Fibroblast of mammary gland (primary cell): ENCODE results near the gene VIL1.

Experiments
- DNase-seq: peaks from one replicate; pipeline ENCODE4 v3.0.0-alpha.2; 2010; ENCODE audit warnings: low read depth
- H3K4me3 ChIP-seq: 2 replicates; pipeline ENCODE4 v1.5.1; 2011; ENCODE audit warnings: low read depth, mild to moderate bottlenecking, low read length, moderate library complexity; ENCODE audit not compliant: control insufficient read depth
- TF ChIP-seq, protein P1 (sequence below): conservative IDR thresholded peaks from 2 replicates; pipeline ENCODE4 v1.5.1; 2011; ENCODE audit warnings: low read depth, low read length, inconsistent platforms; ENCODE audit not compliant: control insufficient read depth, insufficient read depth

VIL1 gene

DNA sequence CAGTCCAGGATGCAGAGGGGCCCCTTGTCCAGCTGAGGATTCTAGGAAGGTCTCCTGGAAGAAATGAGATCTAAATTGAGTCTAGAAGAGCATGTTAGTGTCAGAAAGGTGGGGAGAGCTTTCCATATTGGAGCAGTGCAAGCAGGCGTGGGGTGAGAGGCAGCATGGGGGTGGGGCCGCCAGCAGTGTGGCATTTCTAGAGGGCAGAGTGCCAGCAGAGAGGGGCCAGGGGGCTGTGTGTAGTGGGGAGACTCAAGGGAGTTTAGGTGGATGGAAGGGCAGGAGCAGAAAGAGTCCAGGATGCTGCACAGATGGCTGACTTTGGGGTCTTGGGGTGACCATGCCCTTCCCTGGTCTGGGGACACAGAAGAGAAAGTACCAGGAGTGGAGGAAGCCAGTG lies 2.1 kb downstream of the VIL1 start:
- H3K4me3 ChIP-seq: no peak overlapping the region
- no peak for DNase-seq
- TF ChIP-seq, protein P1, sequence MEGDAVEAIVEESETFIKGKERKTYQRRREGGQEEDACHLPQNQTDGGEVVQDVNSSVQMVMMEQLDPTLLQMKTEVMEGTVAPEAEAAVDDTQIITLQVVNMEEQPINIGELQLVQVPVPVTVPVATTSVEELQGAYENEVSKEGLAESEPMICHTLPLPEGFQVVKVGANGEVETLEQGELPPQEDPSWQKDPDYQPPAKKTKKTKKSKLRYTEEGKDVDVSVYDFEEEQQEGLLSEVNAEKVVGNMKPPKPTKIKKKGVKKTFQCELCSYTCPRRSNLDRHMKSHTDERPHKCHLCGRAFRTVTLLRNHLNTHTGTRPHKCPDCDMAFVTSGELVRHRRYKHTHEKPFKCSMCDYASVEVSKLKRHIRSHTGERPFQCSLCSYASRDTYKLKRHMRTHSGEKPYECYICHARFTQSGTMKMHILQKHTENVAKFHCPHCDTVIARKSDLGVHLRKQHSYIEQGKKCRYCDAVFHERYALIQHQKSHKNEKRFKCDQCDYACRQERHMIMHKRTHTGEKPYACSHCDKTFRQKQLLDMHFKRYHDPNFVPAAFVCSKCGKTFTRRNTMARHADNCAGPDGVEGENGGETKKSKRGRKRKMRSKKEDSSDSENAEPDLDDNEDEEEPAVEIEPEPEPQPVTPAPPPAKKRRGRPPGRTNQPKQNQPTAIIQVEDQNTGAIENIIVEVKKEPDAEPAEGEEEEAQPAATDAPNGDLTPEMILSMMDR: no peak

DNA sequence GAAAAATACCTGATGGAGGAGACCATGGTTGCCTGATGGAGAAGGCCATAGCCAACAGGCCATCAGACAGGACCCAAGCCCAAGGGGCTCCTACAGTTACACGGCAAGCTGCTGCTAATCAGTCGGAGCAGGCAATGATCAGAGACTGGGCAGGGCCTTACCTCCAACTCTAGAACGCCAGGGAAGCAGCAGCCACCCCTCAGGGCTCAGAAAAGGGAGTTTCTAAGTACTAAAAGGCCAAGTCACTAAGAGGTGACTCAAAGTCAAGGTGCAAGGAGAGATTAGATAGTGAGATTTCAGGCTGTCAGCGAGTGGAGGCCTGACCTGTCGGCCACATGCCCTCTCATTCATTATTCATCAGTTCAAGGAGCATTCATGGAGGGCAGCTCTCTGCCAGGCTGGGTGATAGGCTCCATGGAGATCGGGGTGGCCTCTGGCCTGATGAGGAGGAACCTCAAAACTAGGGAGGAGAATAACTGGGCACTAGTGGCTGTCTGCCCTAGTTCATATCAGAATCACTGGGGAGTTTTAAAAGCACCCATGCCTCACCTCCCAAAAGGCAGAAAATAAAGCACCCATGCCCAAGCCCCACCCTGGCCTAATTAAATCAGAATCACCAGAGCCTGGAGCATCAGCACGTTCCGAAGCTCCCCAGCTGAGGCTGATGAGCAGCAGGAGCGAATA lies 3.6 kb downstream of the VIL1 start:
- H3K4me3 ChIP-seq: no peak overlapping the region
- TF ChIP-seq, protein P1: no peak
- no peak for DNase-seq

DNA sequence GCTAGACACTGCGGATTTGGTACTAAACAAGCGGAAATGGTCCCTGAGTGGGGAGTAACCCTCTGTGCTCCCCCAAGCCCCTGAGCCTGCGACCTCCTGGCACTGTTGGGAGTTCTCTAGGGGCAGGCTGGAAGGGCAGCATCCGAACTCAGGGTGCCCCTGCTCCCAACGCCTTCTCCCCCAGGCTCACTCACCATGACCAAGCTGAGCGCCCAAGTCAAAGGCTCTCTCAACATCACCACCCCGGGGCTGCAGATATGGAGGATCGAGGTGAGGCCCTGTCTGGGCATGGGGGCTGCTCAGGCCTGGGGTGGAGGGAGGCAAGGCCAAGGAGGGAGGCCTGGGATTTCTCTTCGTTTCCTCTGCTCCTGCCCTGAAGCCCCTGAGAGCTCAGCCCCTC lies 4.7 kb downstream of the VIL1 start:
- DNase-seq: no peak
- TF ChIP-seq, protein P1: no peak
- no peak overlapping the region for H3K4me3 ChIP-seq

DNA sequence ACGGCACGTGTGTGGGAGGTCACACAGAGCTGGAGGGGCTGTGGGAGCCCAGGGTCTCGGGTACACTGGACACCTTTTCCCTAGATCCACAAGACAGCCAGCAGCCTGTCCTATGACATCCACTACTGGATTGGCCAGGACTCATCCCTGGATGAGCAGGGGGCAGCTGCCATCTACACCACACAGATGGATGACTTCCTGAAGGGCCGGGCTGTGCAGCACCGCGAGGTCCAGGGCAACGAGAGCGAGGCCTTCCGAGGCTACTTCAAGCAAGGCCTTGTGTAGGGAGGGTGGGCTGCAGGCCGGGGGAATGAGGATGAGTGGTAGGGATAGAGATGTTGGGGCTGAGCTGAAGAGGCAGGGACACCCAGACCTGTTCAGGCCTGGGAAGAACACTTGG lies 6.6 kb downstream of the VIL1 start:
- no peak for DNase-seq
- no peak overlapping the region for H3K4me3 ChIP-seq
- TF ChIP-seq, protein P1: no peak

DNA sequence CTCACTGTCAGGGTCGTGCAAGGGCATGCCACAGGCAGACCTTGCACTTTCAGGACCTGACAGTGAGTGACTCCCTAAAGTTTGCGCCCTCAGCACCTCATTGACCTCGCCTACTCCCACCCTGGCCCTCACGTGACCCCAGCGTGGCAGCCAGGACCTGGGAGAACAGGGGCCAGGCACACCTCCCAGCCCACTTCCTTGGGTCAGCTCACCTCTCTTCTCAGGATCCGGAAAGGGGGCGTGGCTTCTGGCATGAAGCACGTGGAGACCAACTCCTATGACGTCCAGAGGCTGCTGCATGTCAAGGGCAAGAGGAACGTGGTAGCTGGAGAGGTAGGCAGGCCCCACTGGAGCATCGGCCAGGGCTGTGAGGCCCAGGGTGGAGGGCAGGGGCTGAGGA lies 8.8 kb downstream of the VIL1 start:
- H3K4me3 ChIP-seq: no peak overlapping the region
- no peak for DNase-seq
- TF ChIP-seq, protein P1: no peak

DNA sequence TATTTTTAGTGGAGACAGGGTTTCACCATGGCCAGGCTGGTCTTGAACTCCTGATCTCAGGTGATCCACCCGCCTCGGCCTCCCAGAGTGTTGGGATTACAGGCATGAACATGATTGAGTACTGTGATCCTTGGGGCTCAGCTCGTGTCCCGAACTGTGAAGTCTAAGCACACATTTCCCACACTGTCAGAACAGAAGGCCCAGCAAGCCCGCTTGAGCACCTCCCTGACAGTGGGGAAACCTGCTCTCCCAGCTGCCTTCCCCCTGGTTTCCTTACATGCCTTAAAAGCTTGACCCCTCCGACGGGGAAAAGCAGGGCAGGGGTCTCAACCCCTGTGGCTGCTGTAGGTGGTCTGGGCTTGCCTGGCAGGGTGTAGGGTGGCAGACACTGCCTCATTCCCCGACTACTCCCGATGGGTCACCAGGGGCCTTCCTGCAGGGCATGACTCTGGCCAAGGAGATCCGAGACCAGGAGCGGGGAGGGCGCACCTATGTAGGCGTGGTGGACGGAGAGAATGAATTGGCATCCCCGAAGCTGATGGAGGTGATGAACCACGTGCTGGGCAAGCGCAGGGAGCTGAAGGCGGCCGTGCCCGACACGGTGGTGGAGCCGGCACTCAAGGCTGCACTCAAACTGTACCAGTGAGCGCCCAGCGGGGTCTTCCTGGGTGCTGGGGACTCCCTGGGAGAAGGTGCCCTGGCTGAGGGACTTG lies 10.1 kb downstream of the VIL1 start:
- H3K4me3 ChIP-seq: no peak overlapping the region
- no peak for DNase-seq
- TF ChIP-seq, protein P1: no peak
